Measurements from ENCODE around the gene FBXL17.

FBXL17 gene

DNA sequence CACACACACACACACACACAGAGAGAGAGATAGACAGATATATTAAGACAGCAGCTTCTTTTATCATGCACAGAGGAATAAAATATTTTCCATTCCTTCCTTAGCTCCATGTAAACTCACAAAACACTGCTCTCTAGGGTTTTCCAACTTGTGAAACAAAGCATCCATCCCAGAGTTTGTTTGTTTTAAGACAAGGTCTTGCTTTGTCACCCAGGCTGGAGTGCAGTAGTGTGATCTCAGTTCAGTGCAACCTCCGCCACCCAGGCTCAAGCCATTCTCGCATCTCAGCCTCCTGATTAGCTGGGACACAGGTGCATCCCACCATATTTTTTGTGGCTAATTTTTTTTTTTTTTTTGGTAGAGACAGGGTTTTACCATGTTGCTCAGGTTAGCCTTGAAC lies 298.7 kb downstream of the FBXL17 start:
- TF ChIP-seq ZNF629 (tag by site-specific recombination; IDR thresholded peaks at IDR 0.05) = no peak
- no peak for TF ChIP-seq CTCF (tag by site-specific recombination; IDR thresholded peaks at IDR 0.05)
- no peak for TF ChIP-seq SALL2 (tag by site-specific recombination; IDR thresholded peaks at IDR 0.05; ENCODE audit: borderline replicate concordance)
- POLR2A ChIA-PET = no interaction called here
- CTCF ChIA-PET = no interaction called here

DNA sequence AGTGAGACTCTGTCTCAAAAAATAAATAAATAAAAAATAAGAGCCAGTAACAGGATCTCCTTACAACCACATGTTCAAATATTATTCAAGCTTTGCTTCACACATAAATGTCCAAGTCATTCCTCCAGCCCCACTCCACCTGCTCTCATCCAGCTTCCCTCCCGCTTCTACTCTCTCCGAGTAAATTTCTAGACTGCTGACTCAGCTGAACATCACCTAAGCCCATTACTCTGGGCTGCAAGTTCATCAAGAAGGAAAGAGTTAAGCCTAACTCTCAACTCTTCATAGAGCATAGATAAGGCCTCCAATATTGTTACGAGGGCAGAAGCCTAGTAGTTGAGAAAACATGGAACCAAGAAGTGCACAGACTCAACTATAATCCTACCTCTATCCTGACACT lies 300.2 kb downstream of the FBXL17 start:
- H3K4me3 ChIP-seq (ENCODE audit: low read depth, low read length) = no peak overlapping the region
- no peak overlapping the region for H3K27ac ChIP-seq (ENCODE audit: extremely low read depth, low read depth, low read length)
- ChIA-PET CTCF (no interaction called here), POLR2A (no interaction called here)
- no peaks in the 10 kb centered on the region for H3K9me3 ChIP-seq (ENCODE audit: control insufficient read depth, insufficient read depth, low read depth, low read length)
- no peaks in the 10 kb centered on the region; the same call in 1 of the 2 replicates for H3K4me1 ChIP-seq (ENCODE audit: control insufficient read depth, insufficient read depth, low read length)
- TF ChIP-seq ZNF184 (tag by site-specific recombination; IDR thresholded peaks at IDR 0.05) = no peak
- no peak for TF ChIP-seq ZNF658 (tag by site-specific recombination; IDR thresholded peaks at IDR 0.05)
- TF ChIP-seq SCRT1 (tag by site-specific recombination; IDR thresholded peaks at IDR 0.05; ENCODE audit: borderline replicate concordance) = no peak
- H3K36me3 ChIP-seq (ENCODE audit: control insufficient read depth in 2 of 2, insufficient read depth in 1 of 2, low read length in 2 of 2) = no peaks in the 10 kb centered on the region

More for the DNA sequence above, 298.7 kb downstream of the FBXL17 start:
- H3K36me3 ChIP-seq (ENCODE audit: control insufficient read depth in 2 of 2, insufficient read depth in 1 of 2, low read length in 2 of 2) = no peaks in the 10 kb centered on the region
- H3K27ac ChIP-seq (ENCODE audit: extremely low read depth, low read depth, low read length) = no peak overlapping the region
- no peaks in the 10 kb centered on the region for H3K9me3 ChIP-seq (ENCODE audit: control insufficient read depth, insufficient read depth, low read depth, low read length)
- H3K4me1 ChIP-seq (ENCODE audit: control insufficient read depth, insufficient read depth, low read length) = no peaks in the 10 kb centered on the region; the same call in 1 of the 2 replicates
- H3K4me3 ChIP-seq (ENCODE audit: low read depth, low read length) = no peak overlapping the region

DNA sequence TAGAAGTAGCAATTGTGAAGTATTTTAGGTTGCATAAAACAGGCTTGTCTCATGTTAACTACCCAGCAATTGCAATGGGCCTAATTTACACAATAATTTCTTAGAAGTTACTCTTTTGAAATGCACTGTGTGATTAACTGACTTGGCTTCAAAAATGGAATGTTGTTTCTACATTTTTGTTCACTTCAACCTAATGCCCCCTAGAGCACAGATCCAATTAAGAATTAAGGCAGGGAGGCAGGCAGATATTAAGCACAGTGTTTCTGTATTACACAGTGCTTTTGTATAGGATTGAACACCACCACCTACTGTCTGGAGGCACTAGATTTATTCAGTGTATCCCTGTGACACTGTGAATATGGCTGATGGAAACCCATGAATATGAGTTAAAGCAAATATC lies 302.1 kb downstream of the FBXL17 start:
- TF ChIP-seq ZBTB8A (tag by site-specific recombination; IDR thresholded peaks at IDR 0.05) (no peak), CTCF (tag by site-specific recombination; IDR thresholded peaks at IDR 0.05) (peak; percentile 32; the same call in 1 of the 2 replicates)
- ChIA-PET CTCF (no interaction called here), POLR2A (no interaction called here)
- no peak overlapping the region for H3K4me3 ChIP-seq (ENCODE audit: low read depth, low read length)
- no peaks in the 10 kb centered on the region for H3K9me3 ChIP-seq (ENCODE audit: control insufficient read depth, insufficient read depth, low read depth, low read length)
- no peaks in the 10 kb centered on the region for H3K36me3 ChIP-seq (ENCODE audit: control insufficient read depth in 2 of 2, insufficient read depth in 1 of 2, low read length in 2 of 2)
- H3K4me1 ChIP-seq (ENCODE audit: control insufficient read depth, insufficient read depth, low read length) = no peaks in the 10 kb centered on the region; the same call in 1 of the 2 replicates
- no peak overlapping the region for H3K27ac ChIP-seq (ENCODE audit: extremely low read depth, low read depth, low read length)

- Histone ChIP-seq H3K36me3 (ENCODE audit: control insufficient read depth in 2 of 2, insufficient read depth in 1 of 2, low read length in 2 of 2) (no peaks in the 10 kb centered on the region), H3K4me3 (ENCODE audit: low read depth, low read length) (no peak overlapping the region), H3K27ac (ENCODE audit: extremely low read depth, low read depth, low read length) (no peak overlapping the region), H3K9me3 (ENCODE audit: control insufficient read depth, insufficient read depth, low read depth, low read length) (no peaks in the 10 kb centered on the region), H3K4me1 (ENCODE audit: control insufficient read depth, insufficient read depth, low read length) (no peaks in the 10 kb centered on the region)
- ChIA-PET CTCF (no interaction called here), POLR2A (no interaction called here)
- no peak for TF ChIP-seq ZNF423 (tag by site-specific recombination; IDR thresholded peaks at IDR 0.05)
- TF ChIP-seq ZNF266 (tag by site-specific recombination; IDR thresholded peaks at IDR 0.05; ENCODE audit: low read depth) = no peak
- no peak for TF ChIP-seq ZNF155 (tag by site-specific recombination; IDR thresholded peaks at IDR 0.05)
- TF ChIP-seq ZNF621 (tag by site-specific recombination; IDR thresholded peaks at IDR 0.05) = no peak
- TF ChIP-seq ZNF704 (tag by site-specific recombination; IDR thresholded peaks at IDR 0.05) = no peak
- TF ChIP-seq GLIS2 (tag by site-specific recombination; IDR thresholded peaks at IDR 0.05) = no peak
- no peak for TF ChIP-seq ZNF837 (tag by site-specific recombination; IDR thresholded peaks at IDR 0.05)
- no peak for TF ChIP-seq SETDB1 (IDR thresholded peaks at IDR 0.05; ENCODE audit: insufficient read length, low read length)
- no peak for TF ChIP-seq ZNF521 (tag by site-specific recombination; IDR thresholded peaks at IDR 0.05)
- TF ChIP-seq, protein P1, sequence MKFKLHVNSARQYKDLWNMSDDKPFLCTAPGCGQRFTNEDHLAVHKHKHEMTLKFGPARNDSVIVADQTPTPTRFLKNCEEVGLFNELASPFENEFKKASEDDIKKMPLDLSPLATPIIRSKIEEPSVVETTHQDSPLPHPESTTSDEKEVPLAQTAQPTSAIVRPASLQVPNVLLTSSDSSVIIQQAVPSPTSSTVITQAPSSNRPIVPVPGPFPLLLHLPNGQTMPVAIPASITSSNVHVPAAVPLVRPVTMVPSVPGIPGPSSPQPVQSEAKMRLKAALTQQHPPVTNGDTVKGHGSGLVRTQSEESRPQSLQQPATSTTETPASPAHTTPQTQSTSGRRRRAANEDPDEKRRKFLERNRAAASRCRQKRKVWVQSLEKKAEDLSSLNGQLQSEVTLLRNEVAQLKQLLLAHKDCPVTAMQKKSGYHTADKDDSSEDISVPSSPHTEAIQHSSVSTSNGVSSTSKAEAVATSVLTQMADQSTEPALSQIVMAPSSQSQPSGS (tag by site-specific recombination; IDR thresholded peaks at IDR 0.05; ENCODE audit: low read depth) = no peak
- TF ChIP-seq ZNF473 (tag by site-specific recombination; IDR thresholded peaks at IDR 0.05) = no peak
- TF ChIP-seq ZNF350 (tag by site-specific recombination; IDR thresholded peaks at IDR 0.05) = no peak
- TF ChIP-seq ZNF398 (tag by site-specific recombination; IDR thresholded peaks at IDR 0.05) = no peak
- no peak for TF ChIP-seq ZFP69B (tag by site-specific recombination; IDR thresholded peaks at IDR 0.05)
Observed at GRCh38 chr5:108078882-108079281, 303.0 kb downstream of the FBXL17 start.
